ENCODE data around the gene IFI27L1.

Gene IFI27L1

GRCh38 chr14:94119071-94119470 is 38.0 kb downstream of the IFI27L1 start:
- H4K20me1 ChIP-seq (ENCODE audit: insufficient read depth, low read length) = no peaks in the 10 kb centered on the region
- no peaks in the 10 kb centered on the region for H3K36me3 ChIP-seq (replicated peaks; ENCODE audit: low read depth, low read length)
- TF ChIP-seq CTCF (IDR thresholded peaks at IDR 0.05; ENCODE audit: low read depth, low read length) (no peak), EZH2phosphoT487 (IDR thresholded peaks at IDR 0.05; ENCODE audit: low read depth) (no peak)
- no peaks in the 10 kb centered on the region for H3K4me1 ChIP-seq (ENCODE audit: low read length)
- H3K27ac ChIP-seq (ENCODE audit: low read length) = no peak overlapping the region
- peaks cover 7% of the 10 kb centered on the region; the same call in 1 of the 2 replicates for H3K27me3 ChIP-seq (ENCODE audit: low read depth, low read length)
- H3K9me3 ChIP-seq (ENCODE audit: insufficient read depth, low read length) = no peaks in the 10 kb centered on the region; the same call in 1 of the 2 replicates
- no peak overlapping the region for H2AFZ ChIP-seq (ENCODE audit: low read depth, low read length)
- H3K4me3 ChIP-seq (ENCODE audit: low read length) = no peak overlapping the region
- H3K4me2 ChIP-seq (ENCODE audit: low read length) = no peak overlapping the region
- H3K9ac ChIP-seq (ENCODE audit: low read length) = no peak overlapping the region
- no peaks in the 10 kb centered on the region for H3K79me2 ChIP-seq (ENCODE audit: low read length)

- no peak overlapping the region for H3K4me2 ChIP-seq (ENCODE audit: low read length)
- TF ChIP-seq EZH2phosphoT487 (IDR thresholded peaks at IDR 0.05; ENCODE audit: low read depth) (no peak), CTCF (IDR thresholded peaks at IDR 0.05; ENCODE audit: low read depth, low read length) (no peak)
These were observed 39.7 kb downstream of the IFI27L1 start for GRCh38 chr14:94120667-94121340.

GRCh38 chr14:94121485-94121884 is 40.4 kb downstream of the IFI27L1 start:
- no peak for TF ChIP-seq EZH2phosphoT487 (IDR thresholded peaks at IDR 0.05; ENCODE audit: low read depth)
- TF ChIP-seq CTCF (IDR thresholded peaks at IDR 0.05; ENCODE audit: low read depth, low read length) = no peak
- H3K27ac ChIP-seq (ENCODE audit: low read length) = no peak overlapping the region
- no peaks in the 10 kb centered on the region; the same call in 1 of the 2 replicates for H3K9me3 ChIP-seq (ENCODE audit: insufficient read depth, low read length)
- H3K9ac ChIP-seq (ENCODE audit: low read length) = no peak overlapping the region
- H3K27me3 ChIP-seq (ENCODE audit: low read depth, low read length) = peaks cover 4% of the 10 kb centered on the region; the same call in 1 of the 2 replicates
- H3K36me3 ChIP-seq (replicated peaks; ENCODE audit: low read depth, low read length) = no peaks in the 10 kb centered on the region
- no peaks in the 10 kb centered on the region for H4K20me1 ChIP-seq (ENCODE audit: insufficient read depth, low read length)
- H3K79me2 ChIP-seq (ENCODE audit: low read length) = no peaks in the 10 kb centered on the region
- no peaks in the 10 kb centered on the region for H3K4me1 ChIP-seq (ENCODE audit: low read length)
- no peak overlapping the region for H3K4me2 ChIP-seq (ENCODE audit: low read length)
- no peak overlapping the region for H3K4me3 ChIP-seq (ENCODE audit: low read length)
- no peak overlapping the region for H2AFZ ChIP-seq (ENCODE audit: low read depth, low read length)

More at GRCh38 chr14:94120667-94121340, 39.7 kb downstream of the IFI27L1 start:
- no peak overlapping the region for H3K9ac ChIP-seq (ENCODE audit: low read length)
- H3K36me3 ChIP-seq (replicated peaks; ENCODE audit: low read depth, low read length) = no peaks in the 10 kb centered on the region
- H2AFZ ChIP-seq (ENCODE audit: low read depth, low read length) = no peak overlapping the region
- H4K20me1 ChIP-seq (ENCODE audit: insufficient read depth, low read length) = no peaks in the 10 kb centered on the region
- H3K4me1 ChIP-seq (ENCODE audit: low read length) = no peaks in the 10 kb centered on the region
- H3K4me3 ChIP-seq (ENCODE audit: low read length) = no peak overlapping the region
- no peaks in the 10 kb centered on the region; the same call in 1 of the 2 replicates for H3K9me3 ChIP-seq (ENCODE audit: insufficient read depth, low read length)
- no peaks in the 10 kb centered on the region for H3K79me2 ChIP-seq (ENCODE audit: low read length)
- peaks cover 4% of the 10 kb centered on the region; the same call in 1 of the 2 replicates for H3K27me3 ChIP-seq (ENCODE audit: low read depth, low read length)
- no peak overlapping the region for H3K27ac ChIP-seq (ENCODE audit: low read length)

GRCh38 chr14:94122438-94122837 is 41.3 kb downstream of the IFI27L1 start:
- no peak overlapping the region for H3K9ac ChIP-seq (ENCODE audit: low read length)
- peaks cover 4% of the 10 kb centered on the region; the same call in 1 of the 2 replicates for H3K27me3 ChIP-seq (ENCODE audit: low read depth, low read length)
- H3K4me3 ChIP-seq (ENCODE audit: low read length) = no peak overlapping the region
- no peak for TF ChIP-seq CTCF (IDR thresholded peaks at IDR 0.05; ENCODE audit: low read depth, low read length)
- no peaks in the 10 kb centered on the region for H3K36me3 ChIP-seq (replicated peaks; ENCODE audit: low read depth, low read length)
- H3K4me1 ChIP-seq (ENCODE audit: low read length) = no peaks in the 10 kb centered on the region
- H3K79me2 ChIP-seq (ENCODE audit: low read length) = no peaks in the 10 kb centered on the region
- H3K27ac ChIP-seq (ENCODE audit: low read length) = no peak overlapping the region
- no peak overlapping the region for H3K4me2 ChIP-seq (ENCODE audit: low read length)
- H3K9me3 ChIP-seq (ENCODE audit: insufficient read depth, low read length) = no peaks in the 10 kb centered on the region; the same call in 1 of the 2 replicates
- no peak overlapping the region for H2AFZ ChIP-seq (ENCODE audit: low read depth, low read length)
- no peaks in the 10 kb centered on the region for H4K20me1 ChIP-seq (ENCODE audit: insufficient read depth, low read length)
